ENCODE measurements around the gene HDAC4. TPM values are rescaled to one million over a fixed set of nuclear protein-coding genes. Genes with fewer than 3 reads are reported as not detected.

HDAC4 gene
- total and polyA plus RNA-seq, 9 of the 15 experiments (the other 6 are each of a cell fraction or from before 2014, with no cell fraction given) = 0.11 to 20.2 (median 4.0) TPM

DNA sequence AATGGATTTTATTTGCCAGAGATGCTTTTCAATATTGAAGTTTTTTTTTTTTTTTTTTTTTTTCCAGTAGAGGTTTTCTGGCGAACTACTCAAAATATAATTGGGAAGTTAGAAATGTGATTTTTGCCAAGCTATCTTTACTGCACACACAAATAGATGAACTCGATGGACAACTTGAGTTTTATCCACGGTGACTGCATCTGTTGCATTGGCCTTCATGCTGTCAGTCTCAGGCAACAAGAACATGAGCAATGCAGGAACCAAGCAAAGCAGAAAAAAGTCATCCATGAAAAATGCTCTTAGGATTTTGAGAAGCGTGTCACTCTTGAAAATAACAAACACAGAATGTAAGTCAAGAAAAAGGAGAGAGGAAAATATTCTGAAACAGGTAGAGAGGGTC lies 22.7 kb upstream of the HDAC4 start (continued):
- TF ChIP-seq, protein P1, sequence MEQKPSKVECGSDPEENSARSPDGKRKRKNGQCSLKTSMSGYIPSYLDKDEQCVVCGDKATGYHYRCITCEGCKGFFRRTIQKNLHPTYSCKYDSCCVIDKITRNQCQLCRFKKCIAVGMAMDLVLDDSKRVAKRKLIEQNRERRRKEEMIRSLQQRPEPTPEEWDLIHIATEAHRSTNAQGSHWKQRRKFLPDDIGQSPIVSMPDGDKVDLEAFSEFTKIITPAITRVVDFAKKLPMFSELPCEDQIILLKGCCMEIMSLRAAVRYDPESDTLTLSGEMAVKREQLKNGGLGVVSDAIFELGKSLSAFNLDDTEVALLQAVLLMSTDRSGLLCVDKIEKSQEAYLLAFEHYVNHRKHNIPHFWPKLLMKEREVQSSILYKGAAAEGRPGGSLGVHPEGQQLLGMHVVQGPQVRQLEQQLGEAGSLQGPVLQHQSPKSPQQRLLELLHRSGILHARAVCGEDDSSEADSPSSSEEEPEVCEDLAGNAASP (IDR thresholded peaks at IDR 0.05) = no peak
- no peak for TF ChIP-seq MLLT1 (IDR thresholded peaks at IDR 0.05)
- TF ChIP-seq E2F6 (IDR thresholded peaks at IDR 0.05; ENCODE audit: borderline replicate concordance in 1 of 2, extremely low read depth in 1 of 2, insufficient read depth in 1 of 2, insufficient read length in 1 of 2, low read depth in 1 of 2, low read length in 1 of 2, poor library complexity in 1 of 2, severe bottlenecking in 1 of 2) = no peak
- no peak for TF ChIP-seq ZBTB2 (IDR thresholded peaks at IDR 0.05)
- no peak for TF ChIP-seq ZNF24 (IDR thresholded peaks at IDR 0.05)
- no peak for TF ChIP-seq ZNF79 (CRISPR knock-in tag; IDR thresholded peaks at IDR 0.05; ENCODE audit: low read depth)
- TF ChIP-seq RBM15 (IDR thresholded peaks at IDR 0.05; ENCODE audit: insufficient read depth, low read length) = no peak
- TF ChIP-seq USF1 (CRISPR knock-in tag; IDR thresholded peaks at IDR 0.05) = no peak
- TF ChIP-seq DPF2 (IDR thresholded peaks at IDR 0.05) = no peak
